T-helper 2 cell treated with Interferon-gamma antibody and Interleukin-4, amounts not matched to agents 5 μg/mL and 100 μg/mL, for 36 hours (primary cell): Measurements from ENCODE around the gene HNRNPF.
A peak's percentile ranks its signal among the peaks of the same experiment; 100 is the strongest.
"Not testable (repeated sequence)": the region's sequence is repeated elsewhere in the genome, so short reads cannot be mapped to it uniquely, and the experiment has no call there.

Experiments used
- DNase-seq: peaks from one replicate; pipeline ENCODE4 v3.0.0; 2021; ENCODE audit warnings: low spot score
- H3K27ac Mint-ChIP-seq: one replicate; pipeline ENCODE4 v1.8.0; 2021; ENCODE audit warnings: mild to moderate bottlenecking, mixed read lengths
- H3K27me3 Mint-ChIP-seq: one replicate; pipeline ENCODE4 v1.8.0; 2021; ENCODE audit warnings: low read depth, mixed read lengths
- H3K36me3 Mint-ChIP-seq: one replicate; pipeline ENCODE4 v1.8.0; 2021; ENCODE audit warnings: low read depth, mixed read lengths
- H3K4me1 Mint-ChIP-seq: one replicate; pipeline ENCODE4 v1.8.0; 2021; ENCODE audit warnings: low read depth, mixed read lengths
- H3K4me3 Mint-ChIP-seq: one replicate; pipeline ENCODE4 v1.8.0; 2022; ENCODE audit warnings: mild to moderate bottlenecking, moderate library complexity, mixed read lengths
- H3K9me3 Mint-ChIP-seq: one replicate; pipeline ENCODE4 v1.8.0; 2021; ENCODE audit warnings: mixed read lengths

HNRNPF gene

DNA sequence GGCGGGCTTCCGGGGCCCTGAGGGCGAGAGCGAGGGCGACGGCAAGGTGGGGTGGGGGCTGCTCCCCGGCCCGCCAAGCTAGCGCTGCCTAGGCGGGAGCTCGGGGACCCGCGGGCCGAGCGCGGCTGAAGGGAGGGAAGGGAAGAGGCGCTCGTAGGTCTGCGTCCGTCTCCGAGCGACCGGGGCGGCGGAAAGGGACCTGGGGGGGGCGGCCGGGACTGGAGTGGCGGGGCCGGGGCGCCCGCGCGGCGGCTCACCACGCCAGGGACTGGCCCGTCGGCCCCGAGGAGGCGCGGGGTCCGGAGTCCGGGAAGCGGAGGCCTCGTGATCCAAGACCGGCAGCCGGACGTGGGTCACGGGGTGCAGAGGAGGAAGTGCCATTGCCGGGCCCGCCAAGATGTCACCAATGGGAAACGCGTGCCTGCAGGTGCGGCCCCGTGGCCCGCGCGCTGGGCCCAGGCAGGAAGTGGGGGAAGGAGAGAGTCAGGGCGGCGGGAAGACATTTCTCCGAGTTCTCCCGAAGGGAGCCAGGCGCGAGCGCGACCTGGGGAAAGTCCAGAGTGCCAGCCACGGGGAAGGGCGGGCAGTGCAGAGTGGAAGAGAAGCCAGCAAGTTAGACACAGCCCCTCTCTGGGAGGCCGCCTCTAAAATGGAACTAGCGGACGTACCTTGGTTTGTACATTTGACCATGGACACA lies 11.9 kb downstream of the HNRNPF start:
- H3K36me3 Mint-ChIP-seq, result peaks cover 77% of the 10 kb centered on the region
- no peaks in the 10 kb centered on the region for H3K9me3 Mint-ChIP-seq
- H3K27ac Mint-ChIP-seq, result peak overlapping the region; percentile 97
- H3K27me3 Mint-ChIP-seq, result no peaks in the 10 kb centered on the region
- H3K4me1 Mint-ChIP-seq, result peaks cover 62% of the 10 kb centered on the region
- DNase-seq, result peak; percentile 89
- peak overlapping the region; percentile 96 for H3K4me3 Mint-ChIP-seq

DNA sequence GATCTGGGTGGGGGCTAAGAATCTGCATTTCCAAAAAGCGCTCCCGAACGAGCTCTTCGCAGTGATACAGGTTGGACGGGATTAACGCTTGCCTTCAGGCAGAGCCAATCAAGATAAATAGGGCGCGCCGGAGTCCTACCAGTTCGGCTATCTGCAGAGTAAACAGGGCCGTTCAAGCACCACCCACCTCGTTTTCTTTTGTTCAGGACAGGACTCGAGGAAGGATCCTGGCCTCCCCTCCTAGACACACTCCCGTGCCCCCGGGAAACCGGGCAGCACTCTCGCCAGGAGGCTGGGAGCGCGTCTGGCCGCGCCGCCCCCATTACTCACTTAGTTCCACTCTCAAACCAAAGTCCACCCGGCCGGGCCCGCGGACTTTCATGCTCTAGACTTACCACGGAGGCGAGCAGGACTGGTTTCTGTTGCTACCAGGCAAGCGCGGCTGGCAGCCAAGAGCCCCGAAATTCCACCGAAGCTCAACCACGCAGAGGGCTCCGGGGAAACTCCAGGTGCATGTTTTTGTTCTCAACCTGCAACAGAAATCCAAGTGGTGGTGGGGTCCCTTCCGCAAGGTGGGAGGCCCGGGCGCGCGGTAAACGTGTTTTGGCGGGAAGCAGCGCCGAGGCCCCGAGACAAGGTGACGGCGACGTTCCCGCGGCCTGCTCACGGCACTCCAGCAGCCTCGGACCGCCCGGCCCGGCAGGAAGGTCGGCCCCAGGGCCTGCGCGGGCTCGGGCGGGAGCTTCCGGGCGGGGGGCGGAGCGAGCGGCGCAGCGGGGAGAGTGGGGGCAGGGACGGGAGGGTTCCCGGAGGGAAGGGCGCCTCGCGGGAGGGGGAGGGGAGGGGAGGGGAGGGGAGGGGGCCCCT lies 12.7 kb downstream of the HNRNPF start:
- Mint-ChIP-seq H3K9me3 (no peaks in the 10 kb centered on the region), H3K27ac (peak overlapping the region; percentile 92), H3K4me3 (peak overlapping the region; percentile 91), H3K27me3 (no peaks in the 10 kb centered on the region), H3K36me3 (peaks cover 78% of the 10 kb centered on the region), H3K4me1 (peaks cover 60% of the 10 kb centered on the region)
- peak; percentile 74 for DNase-seq

DNA sequence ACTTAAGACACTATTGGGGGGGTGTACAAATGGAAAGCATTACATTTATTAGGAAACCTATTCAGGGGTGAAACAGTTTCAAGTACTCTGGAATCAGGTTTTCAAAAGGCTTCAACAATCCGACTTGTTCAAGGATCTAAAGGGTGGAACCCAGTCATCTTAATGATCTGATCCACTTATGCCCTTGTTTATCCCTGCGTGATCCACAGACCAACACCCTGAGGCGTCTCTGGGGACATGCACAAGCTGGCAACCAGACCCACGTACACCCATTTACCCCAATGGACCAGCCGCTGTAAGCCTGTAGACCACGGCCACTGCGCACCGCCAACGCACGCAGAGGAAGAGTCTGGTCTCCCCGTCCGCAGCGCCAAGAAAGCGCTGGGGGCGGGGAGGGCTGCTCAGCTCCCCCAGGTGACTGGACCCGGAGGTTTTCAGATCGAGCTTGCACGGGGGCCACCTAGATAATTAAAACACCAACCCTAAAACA lies 13.4 kb downstream of the HNRNPF start:
- Mint-ChIP-seq H3K4me1 (peaks cover 55% of the 10 kb centered on the region), H3K4me3 (peak overlapping the region; percentile 91), H3K9me3 (no peaks in the 10 kb centered on the region), H3K27ac (peak overlapping the region; percentile 92), H3K36me3 (peaks cover 80% of the 10 kb centered on the region), H3K27me3 (no peaks in the 10 kb centered on the region)
- no peak for DNase-seq

DNA sequence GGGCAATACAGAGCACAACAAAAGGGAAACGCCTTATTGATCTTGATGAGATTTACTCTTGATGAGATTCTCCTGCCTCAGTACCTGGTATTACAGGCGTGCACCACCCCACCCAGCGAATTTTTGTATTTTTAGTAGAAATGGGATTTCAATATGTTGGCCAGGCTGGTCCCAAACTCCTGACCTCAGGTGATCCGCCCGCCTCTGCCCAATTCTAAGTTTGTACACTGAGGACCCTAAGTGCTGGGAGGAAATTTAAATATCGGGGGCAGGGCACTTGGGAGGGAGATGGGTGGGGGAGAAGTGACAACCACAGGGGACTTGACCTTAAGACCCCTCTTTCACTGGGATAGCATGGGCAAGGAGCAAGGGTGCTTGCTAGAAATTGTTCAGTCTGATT lies 14.1 kb downstream of the HNRNPF start:
- H3K27me3 Mint-ChIP-seq, result no peaks in the 10 kb centered on the region
- peak overlapping the region; percentile 92 for H3K27ac Mint-ChIP-seq
- DNase-seq, result no peak
- H3K4me1 Mint-ChIP-seq, result peaks cover 54% of the 10 kb centered on the region
- peak overlapping the region; percentile 91 for H3K4me3 Mint-ChIP-seq
- H3K36me3 Mint-ChIP-seq, result peaks cover 83% of the 10 kb centered on the region
- no peaks in the 10 kb centered on the region for H3K9me3 Mint-ChIP-seq

DNA sequence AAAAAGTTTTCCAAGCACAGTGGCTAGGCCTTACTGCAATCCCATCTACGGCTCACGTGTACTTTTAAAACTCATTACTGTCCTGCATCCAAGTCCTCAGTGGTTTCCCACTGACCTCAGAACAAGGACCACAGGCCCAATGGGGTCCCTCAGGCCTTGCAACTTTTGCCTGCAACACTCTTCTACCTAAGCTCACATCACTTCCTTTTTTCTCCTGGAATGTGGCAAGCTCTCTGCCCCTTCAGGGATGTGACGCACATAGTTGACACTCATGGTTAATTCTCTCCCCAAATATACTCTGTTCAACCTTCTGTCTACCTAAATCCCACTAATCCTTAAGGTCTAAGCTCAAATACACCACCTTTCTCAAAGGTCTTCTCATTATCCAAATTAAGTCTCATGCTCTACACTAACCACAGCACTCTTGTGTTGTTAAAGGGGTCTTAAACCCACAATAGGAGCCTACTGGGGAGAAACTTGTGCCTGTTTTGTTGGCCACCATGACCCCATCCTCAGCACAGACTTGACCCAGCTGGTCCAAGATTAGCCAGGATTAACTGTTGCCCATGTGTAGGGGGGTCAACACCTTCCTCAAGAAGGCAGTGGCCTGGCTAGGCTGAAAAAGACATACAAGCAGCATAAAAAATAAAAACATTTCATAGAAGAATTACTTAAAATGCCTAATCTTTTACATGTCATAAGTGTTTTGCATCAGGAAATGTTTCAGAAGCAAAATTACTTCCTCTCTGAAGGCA lies 15.2 kb downstream of the HNRNPF start:
- Mint-ChIP-seq H3K36me3 (peaks cover 84% of the 10 kb centered on the region), H3K4me1 (peaks cover 51% of the 10 kb centered on the region), H3K4me3 (peak overlapping the region; percentile 13), H3K27me3 (no peaks in the 10 kb centered on the region), H3K9me3 (no peaks in the 10 kb centered on the region), H3K27ac (peak overlapping the region; percentile 28)
- no peak for DNase-seq

DNA sequence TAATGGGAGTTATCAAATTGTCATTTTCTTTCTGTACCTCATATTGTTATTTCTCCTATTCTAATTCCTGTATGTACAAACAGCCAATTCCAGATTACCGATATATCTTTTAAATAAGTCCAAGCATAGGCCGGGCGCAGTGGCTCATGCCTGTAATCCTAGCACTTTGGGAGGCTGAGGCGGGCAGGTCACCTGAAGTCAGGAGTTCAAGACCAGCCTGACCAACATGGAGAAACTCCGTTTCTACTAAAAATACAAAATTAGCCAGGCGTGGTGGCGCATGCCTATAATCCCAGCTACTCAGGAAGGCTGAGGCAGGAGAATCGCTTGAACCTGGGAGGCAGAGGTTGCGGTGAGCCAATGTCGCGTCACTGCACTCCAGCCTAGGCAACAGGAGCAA lies 15.8 kb downstream of the HNRNPF start:
- peaks cover 54% of the 10 kb centered on the region for H3K4me1 Mint-ChIP-seq
- not testable (repeated sequence) for H3K27me3 Mint-ChIP-seq, H3K9me3 Mint-ChIP-seq, H3K4me3 Mint-ChIP-seq, DNase-seq
- peaks cover 87% of the 10 kb centered on the region for H3K36me3 Mint-ChIP-seq
- peak overlapping the region; percentile 50 for H3K27ac Mint-ChIP-seq

DNA sequence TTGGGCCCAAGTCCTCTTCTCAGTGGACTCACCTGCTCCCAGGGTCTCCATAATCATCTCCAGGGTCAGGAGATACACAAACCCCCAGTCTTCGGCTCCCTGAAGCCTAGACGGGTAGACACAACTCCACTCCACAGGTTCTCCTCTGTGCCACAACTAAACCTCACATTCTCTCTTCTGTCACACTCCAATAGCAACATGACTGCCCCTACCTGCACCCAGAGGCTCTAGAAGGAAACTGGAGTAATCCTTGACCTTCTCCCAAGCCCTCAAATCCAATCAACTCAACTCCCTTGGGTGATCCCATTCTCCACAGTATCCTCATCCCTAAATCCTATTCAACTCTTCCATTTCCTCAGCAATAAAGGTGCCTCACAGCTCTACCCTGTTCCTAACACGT lies 16.2 kb downstream of the HNRNPF start:
- Mint-ChIP-seq H3K9me3 (no peaks in the 10 kb centered on the region), H3K27ac (peak overlapping the region; percentile 50), H3K27me3 (no peaks in the 10 kb centered on the region), H3K4me1 (peaks cover 54% of the 10 kb centered on the region), H3K36me3 (peaks cover 86% of the 10 kb centered on the region), H3K4me3 (no peak overlapping the region)
- no peak for DNase-seq

DNA sequence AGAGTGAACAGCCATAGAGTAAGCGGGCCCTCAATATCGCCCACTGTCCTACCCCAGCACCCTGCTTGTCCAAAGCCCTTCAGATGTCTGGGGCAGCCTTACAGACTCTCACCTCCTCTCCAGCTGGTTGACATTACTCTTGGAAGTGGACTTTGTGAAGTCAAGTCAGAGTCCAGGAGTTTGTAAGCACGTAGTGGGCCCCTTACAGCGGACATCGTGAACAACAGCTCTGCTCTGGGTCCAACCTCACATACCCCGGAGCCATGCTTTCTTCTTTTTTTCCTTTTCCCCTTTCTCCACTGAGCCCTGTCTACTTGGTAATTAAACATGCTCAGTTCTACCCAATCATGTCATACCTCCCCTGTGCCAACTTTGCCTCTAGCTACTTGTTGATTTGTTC lies 17.5 kb downstream of the HNRNPF start:
- DNase-seq, result no peak
- Mint-ChIP-seq H3K36me3 (peaks cover 92% of the 10 kb centered on the region), H3K4me3 (no peak overlapping the region), H3K4me1 (peaks cover 61% of the 10 kb centered on the region), H3K9me3 (no peaks in the 10 kb centered on the region), H3K27me3 (no peaks in the 10 kb centered on the region), H3K27ac (no peak overlapping the region)

DNA sequence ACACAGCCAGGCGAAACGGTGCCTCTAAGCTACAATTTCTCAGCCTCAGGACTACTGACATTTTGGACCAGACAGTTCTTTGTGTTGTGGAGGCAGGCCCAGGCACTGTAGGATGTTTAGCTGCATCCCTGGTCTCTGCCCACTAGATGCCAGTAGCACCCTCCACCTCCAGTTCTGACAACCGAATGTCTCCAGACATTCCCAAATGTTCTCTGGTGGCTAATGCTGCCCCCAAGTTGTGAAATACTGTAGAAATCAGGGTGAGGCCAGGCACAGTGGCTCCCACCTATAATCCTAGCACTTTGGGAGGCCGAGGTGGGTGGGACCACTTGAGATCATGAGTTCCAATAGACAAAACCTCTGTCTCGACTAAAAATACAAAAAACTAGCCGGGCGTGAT lies 18.2 kb downstream of the HNRNPF start:
- no peaks in the 10 kb centered on the region for H3K27me3 Mint-ChIP-seq
- peaks cover 63% of the 10 kb centered on the region for H3K4me1 Mint-ChIP-seq
- no peak overlapping the region for H3K4me3 Mint-ChIP-seq
- H3K36me3 Mint-ChIP-seq, result peaks cover 91% of the 10 kb centered on the region
- DNase-seq, result no peak
- peak overlapping the region; percentile 64 for H3K27ac Mint-ChIP-seq
- no peaks in the 10 kb centered on the region for H3K9me3 Mint-ChIP-seq

DNA sequence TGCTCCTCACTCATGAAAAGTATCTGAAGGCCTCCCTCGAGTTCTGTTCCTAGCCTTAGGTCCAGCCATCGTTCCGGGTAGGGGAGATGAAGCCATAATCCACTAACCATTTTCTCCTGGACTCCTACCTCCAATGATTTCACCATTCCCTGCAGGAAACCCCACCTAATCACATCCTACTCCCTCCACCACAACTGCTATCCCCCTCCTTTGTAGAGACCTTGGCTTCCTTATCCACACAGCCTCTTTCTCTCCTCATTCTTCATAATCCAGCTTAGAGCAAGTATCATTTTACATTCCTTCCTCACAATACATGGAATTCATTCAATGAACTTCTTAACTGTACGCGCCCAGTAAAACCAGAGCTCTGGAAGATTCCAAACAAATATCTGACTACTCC lies 18.7 kb downstream of the HNRNPF start:
- DNase-seq, result no peak
- Mint-ChIP-seq H3K9me3 (no peaks in the 10 kb centered on the region), H3K27ac (peak overlapping the region; percentile 64), H3K4me1 (peaks cover 60% of the 10 kb centered on the region), H3K36me3 (peaks cover 91% of the 10 kb centered on the region), H3K4me3 (no peak overlapping the region), H3K27me3 (no peaks in the 10 kb centered on the region)

DNA sequence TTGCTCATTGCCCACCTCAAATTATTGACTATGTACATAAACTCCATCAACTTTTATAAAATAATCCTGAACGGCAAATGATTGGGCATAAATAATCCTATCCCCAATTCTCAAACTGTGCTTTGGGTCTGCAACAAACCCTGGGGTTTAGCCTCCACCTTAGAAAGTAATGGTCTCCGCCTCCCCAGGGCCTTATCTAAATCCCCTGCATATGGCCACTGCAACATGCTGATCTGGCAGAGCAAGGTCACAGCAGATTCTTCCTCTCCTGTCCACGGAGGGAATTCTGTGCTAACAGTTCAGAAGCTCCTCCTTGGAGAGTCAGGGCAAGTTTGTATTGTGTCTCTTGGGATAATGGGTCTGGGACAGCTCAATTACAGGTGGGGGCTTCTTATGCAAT lies 19.1 kb downstream of the HNRNPF start:
- Mint-ChIP-seq H3K27me3 (no peaks in the 10 kb centered on the region), H3K36me3 (peaks cover 88% of the 10 kb centered on the region), H3K4me1 (peaks cover 57% of the 10 kb centered on the region), H3K9me3 (no peaks in the 10 kb centered on the region), H3K4me3 (no peak overlapping the region), H3K27ac (peak overlapping the region; percentile 64)
- no peak for DNase-seq

DNA sequence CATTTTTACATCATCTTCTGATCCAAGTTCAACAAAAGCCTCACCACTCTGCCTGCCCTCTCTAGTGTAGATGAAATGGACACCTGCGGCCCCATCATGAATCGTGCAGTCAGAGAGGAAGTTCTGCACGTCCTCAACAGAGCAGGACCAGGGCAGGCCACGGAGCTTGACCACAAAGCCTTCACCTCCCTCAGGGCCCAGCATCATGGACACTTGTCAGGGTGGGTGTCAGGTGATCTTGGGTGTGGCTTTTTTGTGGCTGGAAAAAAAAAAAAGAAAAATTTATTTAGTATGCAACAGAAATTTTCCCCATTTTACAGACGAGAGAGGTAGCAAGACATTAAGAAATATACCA lies 21.3 kb downstream of the HNRNPF start:
- Mint-ChIP-seq H3K27ac (peak overlapping the region; percentile 38), H3K36me3 (peaks cover 73% of the 10 kb centered on the region), H3K9me3 (no peaks in the 10 kb centered on the region), H3K27me3 (no peaks in the 10 kb centered on the region), H3K4me1 (peaks cover 45% of the 10 kb centered on the region), H3K4me3 (no peak overlapping the region)
- DNase-seq, result no peak

DNA sequence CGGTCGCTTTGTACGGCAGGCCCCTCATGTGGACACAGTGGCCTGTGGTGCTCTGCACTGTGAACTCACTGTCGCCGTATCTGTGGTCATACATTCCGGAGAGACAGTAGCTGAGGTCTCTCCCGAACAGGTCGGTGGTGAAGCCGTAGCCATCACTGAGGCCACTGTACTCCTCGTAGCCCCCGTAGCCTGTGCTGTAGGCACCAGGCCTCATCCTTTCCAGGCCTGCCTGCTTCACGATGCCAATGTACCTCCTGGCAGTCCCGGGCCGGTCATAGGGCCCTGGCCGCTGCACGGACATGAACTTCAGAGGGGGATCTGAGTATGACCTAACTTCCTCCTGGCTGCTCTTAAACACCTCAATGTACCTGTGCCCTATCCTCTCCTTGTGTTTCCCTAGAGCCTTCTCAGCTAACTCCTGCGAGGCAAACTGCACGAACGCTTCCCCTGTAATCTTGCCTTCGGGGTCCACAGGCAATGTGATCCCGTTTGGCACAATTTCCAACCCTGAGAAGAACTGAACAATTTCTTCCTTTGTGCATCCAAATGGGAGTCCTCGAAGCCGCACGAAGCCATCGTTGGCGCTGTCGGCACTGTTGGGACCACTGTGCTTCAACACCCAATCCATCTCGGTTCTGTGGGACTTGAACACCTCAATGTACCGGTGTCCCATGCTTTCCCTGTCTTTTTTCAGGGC lies 21.9 kb downstream of the HNRNPF start:
- Mint-ChIP-seq H3K27me3 (no peaks in the 10 kb centered on the region), H3K4me1 (peaks cover 41% of the 10 kb centered on the region), H3K9me3 (no peaks in the 10 kb centered on the region), H3K4me3 (no peak overlapping the region), H3K27ac (peak overlapping the region; percentile 38), H3K36me3 (peaks cover 68% of the 10 kb centered on the region)
- DNase-seq, result no peak
